A172 (cell line): ENCODE measurements around the gene UNC13C. TPM values are rescaled to one million over a fixed set of nuclear protein-coding genes. Genes with fewer than 3 reads are reported as not detected.

Experiments used
- DNase-seq: peaks from one replicate; pipeline ENCODE4 v3.0.0-alpha.2; 2015; ENCODE audit warnings: low spot score
- total RNA-seq: library from RNA; depleted of rRNA; stranded (reverse); fragments of >200 nt; shearing (Covaris generic); gene quantifications from 2 replicates; pipeline ENCODE4 v1.2.3, GENCODE V29; 2014

UNC13C gene
- total RNA-seq, 1 experiment from 2014 or later = not detected

GRCh38 chr15:54119051-54119450, 140.8 kb downstream of the UNC13C start:
- DNase-seq = no peak

- DNase-seq = no peak
Measured at GRCh38 chr15:54120949-54121463, 142.8 kb downstream of the UNC13C start.

GRCh38 chr15:54127574-54127973, 149.3 kb downstream of the UNC13C start:
- no peak for DNase-seq

- DNase-seq = no peak
Measured at GRCh38 chr15:54131410-54131809, 153.2 kb downstream of the UNC13C start.

- DNase-seq = no peak
Measured at GRCh38 chr15:54149115-54149531, 170.9 kb downstream of the UNC13C start.

GRCh38 chr15:54150255-54150654, 172.0 kb downstream of the UNC13C start:
- DNase-seq = no peak

GRCh38 chr15:54159012-54159411, 180.8 kb downstream of the UNC13C start:
- no peak for DNase-seq

- no peak for DNase-seq
Measured at GRCh38 chr15:54187325-54187724, 209.1 kb downstream of the UNC13C start.

- no peak for DNase-seq
Measured at GRCh38 chr15:54197995-54198394, 219.8 kb downstream of the UNC13C start.

- DNase-seq = no peak
Measured at GRCh38 chr15:54206586-54207321, 228.5 kb downstream of the UNC13C start.

GRCh38 chr15:54208786-54209185, 230.5 kb downstream of the UNC13C start:
- no peak for DNase-seq

- no peak for DNase-seq
Measured at GRCh38 chr15:54212635-54213034, 234.4 kb downstream of the UNC13C start.

- DNase-seq = no peak
Measured at GRCh38 chr15:54226455-54226854, 248.2 kb downstream of the UNC13C start.

- no peak for DNase-seq
Measured at GRCh38 chr15:54227569-54227968, 249.3 kb downstream of the UNC13C start.

GRCh38 chr15:54250326-54250725, 272.1 kb downstream of the UNC13C start:
- DNase-seq = no peak

GRCh38 chr15:54256190-54256589, 277.9 kb downstream of the UNC13C start:
- DNase-seq = no peak

GRCh38 chr15:54273928-54274327, 295.7 kb downstream of the UNC13C start:
- DNase-seq = no peak

GRCh38 chr15:54277834-54278233, 299.6 kb downstream of the UNC13C start:
- no peak for DNase-seq

GRCh38 chr15:54280726-54281125, 302.5 kb downstream of the UNC13C start:
- no peak for DNase-seq

GRCh38 chr15:54282228-54282836, 304.1 kb downstream of the UNC13C start:
- no peak for DNase-seq

- DNase-seq = no peak
Measured at GRCh38 chr15:54288049-54288448, 309.8 kb downstream of the UNC13C start.

- DNase-seq = no peak
Measured at GRCh38 chr15:54289590-54290136, 311.4 kb downstream of the UNC13C start.

GRCh38 chr15:54298396-54298795, 320.2 kb downstream of the UNC13C start:
- DNase-seq = no peak
